Measurements from ENCODE around the gene EIF3L. TPM values are rescaled to one million over a fixed set of nuclear protein-coding genes. Genes with fewer than 3 reads are reported as not detected.

EIF3L gene
- total RNA-seq, 2 experiments from 2014 or later, result 632 to 670 TPM

DNA sequence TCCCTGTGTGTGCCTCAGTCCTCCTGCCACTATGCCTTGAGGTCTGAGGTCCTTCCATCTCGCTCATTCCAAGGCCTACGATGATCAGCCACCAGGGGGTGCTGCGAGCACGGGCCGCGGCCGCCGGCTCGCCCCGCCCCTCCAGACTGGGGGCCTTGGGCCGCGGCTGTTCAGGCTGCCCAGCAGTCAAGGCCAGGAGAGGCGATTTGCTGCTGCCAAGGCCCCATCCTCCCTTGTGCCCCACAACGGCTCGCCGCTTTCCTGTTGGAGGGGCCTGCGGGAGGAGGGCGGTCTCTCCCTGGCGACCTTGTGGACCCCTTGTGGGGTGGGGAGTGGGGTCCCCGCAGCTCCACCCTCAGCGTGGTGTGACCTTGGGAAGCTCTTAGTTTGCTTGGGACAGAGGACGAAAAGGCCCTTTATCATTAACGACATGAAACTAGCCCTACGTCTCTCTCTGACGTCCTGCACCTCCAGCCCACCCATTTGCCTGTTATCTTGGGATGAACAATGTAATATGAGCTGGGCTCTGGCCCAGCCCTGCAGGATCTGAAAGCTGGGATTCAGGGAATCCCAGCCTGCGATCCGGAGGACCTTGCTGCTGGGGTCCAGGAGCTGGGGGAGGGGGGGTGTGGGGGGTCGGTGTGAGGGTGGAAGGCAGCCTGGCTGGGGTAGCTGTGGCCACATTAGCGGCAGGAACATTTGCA is 31.4 kb upstream of the EIF3L start:
- intact Hi-C loops (cut with DNase I, micrococcal nuclease), result loop anchor here (1.0 kb wide), 5 partner anchors 26 to 147 kb away; partner anchors contain the start of genes ANKRD54 (in 1 of the 2) and MICALL1 (in 1 of the 2)
- POLR2A ChIA-PET, result interaction anchor here (0.5 to 1.2 kb wide), 4 partner anchors 26 to 267 kb away, joined by 3 to 9 read pairs (median 6); partner anchors contain the start of gene ANKRD54
- ATAC-seq, result peak; percentile 86

DNA sequence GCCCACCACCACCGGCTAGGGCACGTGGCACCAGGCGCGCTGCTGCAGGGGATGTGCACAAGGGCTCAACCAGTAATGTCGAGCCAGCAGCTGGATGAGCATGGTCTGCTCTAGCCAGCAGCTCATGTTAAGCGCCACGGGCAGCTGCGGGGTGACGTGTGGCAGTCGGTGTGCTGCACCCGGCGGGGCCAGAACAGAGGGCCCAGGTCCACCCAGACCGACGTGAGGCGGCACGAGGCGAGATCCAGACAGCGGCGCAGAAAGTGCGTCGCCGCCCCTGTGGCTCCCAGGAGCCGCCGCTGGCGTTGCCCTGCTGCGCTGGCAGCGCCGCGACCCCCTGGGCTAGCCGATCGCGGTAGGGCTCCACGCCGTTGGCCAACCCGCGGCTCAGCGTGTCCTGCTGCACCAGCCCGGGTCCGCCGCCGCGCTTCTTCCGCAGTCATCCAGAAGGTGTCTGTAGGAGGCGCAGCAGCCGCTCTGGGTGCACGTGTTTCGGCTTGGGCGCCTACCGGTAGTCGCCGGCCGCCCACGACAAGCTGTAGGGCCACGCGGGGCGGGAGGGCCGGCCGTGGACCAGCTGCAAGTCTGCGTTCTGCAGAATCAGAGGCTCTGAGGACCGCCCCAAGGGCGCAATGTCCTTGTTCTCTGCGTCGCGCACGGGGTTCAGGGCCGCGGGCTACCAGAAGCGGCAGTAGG is 30.7 kb upstream of the EIF3L start:
- ATAC-seq, result peak; percentile 79
- CTCF ChIA-PET, result interaction anchor here (0.7 to 4.5 kb wide), 15 partner anchors 11 to 147 kb away, joined by 3 to 51 read pairs (median 6); partner anchors contain the start of genes ANKRD54, C22orf23, EIF3L and GCAT
- POLR2A ChIA-PET, result interaction anchor here (0.5 to 0.7 kb wide), 3 partner anchors 45 to 267 kb away, joined by 3 to 8 read pairs (median 3); no protein-coding TSS in a partner anchor

More for the DNA sequence above, 31.4 kb upstream of the EIF3L start:
- Mint-ChIP-seq H3K36me3 (ENCODE audit: low read depth) (peaks cover 3% of the 10 kb centered on the region), H3K4me3 (no peak overlapping the region), H3K4me1 (peaks cover 8% of the 10 kb centered on the region), H3K27me3 (peaks cover 16% of the 10 kb centered on the region), H3K27ac (no peak overlapping the region), H3K9me3 (ENCODE audit: low read depth) (no peaks in the 10 kb centered on the region)
- DNase-seq, result peak; percentile 89
- CTCF ChIA-PET, result interaction anchor here (0.7 to 4.5 kb wide), 18 partner anchors 10 to 148 kb away, joined by 3 to 51 read pairs (median 6); partner anchors contain the start of genes ANKRD54, C22orf23, EIF3L and GCAT

DNA sequence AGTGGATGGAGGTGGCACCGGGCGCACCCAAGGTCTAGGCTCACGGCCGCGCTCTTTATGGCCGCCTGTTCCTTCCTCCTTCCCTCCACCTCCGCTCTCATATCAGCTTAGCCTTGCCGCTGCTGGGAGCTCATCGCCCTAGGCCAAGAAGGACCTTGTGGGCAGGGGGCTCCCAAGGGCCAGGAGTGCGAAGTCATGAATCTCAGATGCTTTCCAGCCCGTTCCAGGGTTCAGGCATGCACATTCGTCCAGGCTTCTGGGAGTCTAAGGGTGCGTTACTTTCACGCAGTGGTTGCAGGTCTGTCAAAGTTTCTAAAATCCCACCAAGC is 30.1 kb upstream of the EIF3L start:
- no peaks in the 10 kb centered on the region for H3K9me3 Mint-ChIP-seq (ENCODE audit: low read depth)
- no peak overlapping the region for H3K27ac Mint-ChIP-seq
- peaks cover 22% of the 10 kb centered on the region for H3K27me3 Mint-ChIP-seq
- intact Hi-C loops (cut with DNase I, micrococcal nuclease), result no loop called here
- peaks cover 8% of the 10 kb centered on the region for H3K4me1 Mint-ChIP-seq
- peaks cover 3% of the 10 kb centered on the region for H3K36me3 Mint-ChIP-seq (ENCODE audit: low read depth)
- POLR2A ChIA-PET, result no interaction called here
- H3K4me3 Mint-ChIP-seq, result no peak overlapping the region
- no peak for DNase-seq
- CTCF ChIA-PET, result interaction anchor here (1.0 to 4.5 kb wide), 9 partner anchors 11 to 187 kb away, joined by 3 to 51 read pairs (median 12); partner anchors contain the start of genes ANKRD54 and GCAT
- no peak for ATAC-seq

More for the DNA sequence above, 30.7 kb upstream of the EIF3L start:
- Mint-ChIP-seq H3K4me3 (no peak overlapping the region), H3K36me3 (ENCODE audit: low read depth) (peaks cover 3% of the 10 kb centered on the region), H3K27ac (no peak overlapping the region), H3K4me1 (peaks cover 8% of the 10 kb centered on the region), H3K9me3 (ENCODE audit: low read depth) (no peaks in the 10 kb centered on the region), H3K27me3 (peaks cover 22% of the 10 kb centered on the region)
- peak; percentile 84 for DNase-seq
- intact Hi-C loops (cut with DNase I, micrococcal nuclease), result loop anchor here in 1 of 2 experiments (1.0 kb wide), 1 partner anchor 26 kb away; the partner anchor contains the start of gene ANKRD54

DNA sequence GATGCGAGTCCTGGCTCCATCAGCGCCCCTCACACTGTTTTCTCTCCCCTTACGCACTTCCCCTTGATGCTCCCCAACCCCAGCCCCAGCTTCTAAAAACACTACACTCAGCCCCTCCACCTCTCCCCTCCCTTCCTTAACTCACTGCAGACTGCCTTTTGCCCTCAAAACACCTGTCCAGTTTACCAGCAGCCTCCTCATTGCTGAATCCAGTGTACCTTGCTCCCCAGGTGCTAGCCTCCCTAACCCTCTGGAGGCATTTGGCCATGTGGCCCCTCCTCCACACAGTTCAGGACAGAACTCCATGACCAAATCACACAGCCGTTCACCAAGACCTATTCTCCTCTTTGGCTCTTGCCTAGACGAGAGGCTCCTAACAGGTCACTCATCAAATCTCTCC is 28.9 kb upstream of the EIF3L start:
- intact Hi-C loops (cut with DNase I, micrococcal nuclease), result no loop called here
- ChIA-PET CTCF (interaction anchor here (0.5 to 1.3 kb wide), 6 partner anchors 9 to 188 kb away, joined by 3 to 5 read pairs (median 4); partner anchors contain the start of gene ANKRD54), POLR2A (interaction anchor here (0.6 kb wide), 2 partner anchors 14 to 142 kb away, joined by 3 to 5 read pairs; no protein-coding TSS in a partner anchor)
- Mint-ChIP-seq H3K27ac (no peak overlapping the region), H3K4me1 (peaks cover 8% of the 10 kb centered on the region), H3K36me3 (ENCODE audit: low read depth) (peaks cover 3% of the 10 kb centered on the region), H3K27me3 (peaks cover 25% of the 10 kb centered on the region), H3K4me3 (no peak overlapping the region), H3K9me3 (ENCODE audit: low read depth) (no peaks in the 10 kb centered on the region)
- ATAC-seq (no peak), DNase-seq (no peak)

DNA sequence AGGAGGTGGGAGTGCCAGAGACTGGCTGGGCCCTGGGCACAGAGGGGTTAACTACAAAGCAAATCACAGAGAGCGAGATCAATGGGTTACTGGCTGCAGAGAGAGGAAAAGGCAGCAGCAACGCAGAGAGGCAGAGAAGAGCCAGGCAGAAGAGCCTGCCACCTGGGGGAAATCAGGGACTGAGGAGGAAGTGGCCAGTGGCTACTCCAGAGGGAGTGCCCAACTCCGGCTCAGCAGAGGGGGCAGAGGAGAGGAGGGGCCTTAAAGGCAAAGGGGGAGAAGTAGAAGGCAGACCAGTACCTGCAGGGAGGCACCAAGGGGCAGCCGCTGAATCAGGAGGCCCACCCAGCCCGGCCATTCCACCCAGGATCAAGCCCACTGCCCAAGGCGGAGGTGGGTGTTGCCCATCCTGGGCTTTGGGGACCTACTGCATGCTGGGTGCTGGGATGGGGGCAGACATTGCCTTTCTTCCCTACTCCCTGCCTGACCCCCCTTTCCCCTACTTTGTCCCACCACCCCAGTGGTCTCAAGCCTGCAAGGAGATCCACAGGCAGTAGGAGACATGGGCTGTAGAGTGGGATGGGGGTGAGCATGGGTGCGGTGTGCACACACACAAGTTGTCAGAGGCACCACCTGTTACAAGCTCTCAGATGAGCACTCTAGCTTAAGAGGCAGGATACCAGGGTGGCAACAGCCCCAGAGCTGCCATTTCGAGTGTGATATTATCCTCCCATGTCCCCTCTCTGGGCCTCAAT is 27.0 kb upstream of the EIF3L start:
- H3K36me3 Mint-ChIP-seq (ENCODE audit: low read depth), result peaks cover 3% of the 10 kb centered on the region
- ChIA-PET POLR2A (interaction anchor here (0.5 kb wide), 1 partner anchor 20 kb away, joined by 3 read pairs; no protein-coding TSS in a partner anchor), CTCF (interaction anchor here (0.8 kb wide), 1 partner anchor 30 kb away, joined by 3 read pairs; no protein-coding TSS in a partner anchor)
- H3K27ac Mint-ChIP-seq, result no peak overlapping the region
- H3K4me1 Mint-ChIP-seq, result peaks cover 8% of the 10 kb centered on the region
- no peaks in the 10 kb centered on the region for H3K9me3 Mint-ChIP-seq (ENCODE audit: low read depth)
- peaks cover 27% of the 10 kb centered on the region for H3K27me3 Mint-ChIP-seq
- DNase-seq (no peak), ATAC-seq (no peak)
- intact Hi-C loops (cut with DNase I, micrococcal nuclease), result no loop called here
- H3K4me3 Mint-ChIP-seq, result no peak overlapping the region

- H3K4me3 Mint-ChIP-seq, result peak within 1 kb of the TSS; percentile 36
- intact Hi-C loops (cut with DNase I, micrococcal nuclease), result no loop called here
- no peak for ATAC-seq
- H3K4me1 Mint-ChIP-seq, result peaks cover 3% of the 10 kb centered on the region
- H3K36me3 Mint-ChIP-seq (ENCODE audit: low read depth), result peaks cover 2% of the 10 kb centered on the region
- ChIA-PET POLR2A (interaction anchor here (0.7 kb wide), 1 partner anchor 153 kb away, joined by 3 read pairs; no protein-coding TSS in a partner anchor), CTCF (interaction anchor here (0.7 to 0.8 kb wide), 4 partner anchors 11 to 43 kb away, joined by 3 to 4 read pairs (median 3); no protein-coding TSS in a partner anchor)
- peaks cover 27% of the 10 kb centered on the region for H3K27me3 Mint-ChIP-seq
- no peak within 1 kb of the TSS for H3K27ac Mint-ChIP-seq
- no peak for DNase-seq
- H3K9me3 Mint-ChIP-seq (ENCODE audit: low read depth), result no peaks in the 10 kb centered on the region
These were observed 25.9 kb upstream of the EIF3L start, which contains the start of gene GALR3 for GRCh38 chr22:37823134-37823985. GALR3 (plus strand) TSS chr22:37823382; CDS start chr22:37823407, 25 bp downstream.

- POLR2A ChIA-PET, result interaction anchor here (0.6 kb wide), 2 partner anchors 19 to 32 kb away, joined by 4 to 8 read pairs; no protein-coding TSS in a partner anchor
These were observed 24.3 kb upstream of the EIF3L start for GRCh38 chr22:37824674-37825641.

GRCh38 chr22:37827056-37827455 is 22.2 kb upstream of the EIF3L start:
- ChIA-PET CTCF (no interaction called here), POLR2A (no interaction called here)
- DNase-seq (no peak), ATAC-seq (no peak)
- Mint-ChIP-seq H3K4me1 (no peaks in the 10 kb centered on the region), H3K9me3 (ENCODE audit: low read depth) (no peaks in the 10 kb centered on the region), H3K27ac (no peak overlapping the region), H3K36me3 (ENCODE audit: low read depth) (peaks cover 11% of the 10 kb centered on the region), H3K27me3 (peaks cover 15% of the 10 kb centered on the region), H3K4me3 (no peak overlapping the region)
- intact Hi-C loops (cut with DNase I, micrococcal nuclease), result no loop called here

More at GRCh38 chr22:37824674-37825641, 24.3 kb upstream of the EIF3L start:
- Mint-ChIP-seq H3K9me3 (ENCODE audit: low read depth) (no peaks in the 10 kb centered on the region), H3K27ac (no peak overlapping the region), H3K4me3 (no peak overlapping the region), H3K4me1 (no peaks in the 10 kb centered on the region), H3K36me3 (ENCODE audit: low read depth) (peaks cover 4% of the 10 kb centered on the region), H3K27me3 (peaks cover 21% of the 10 kb centered on the region)
- CTCF ChIA-PET, result no interaction called here
- peak; percentile 54 for DNase-seq
- intact Hi-C loops (cut with DNase I, micrococcal nuclease), result no loop called here
- ATAC-seq, result peak; percentile 82

- Mint-ChIP-seq H3K27me3 (peaks cover 2% of the 10 kb centered on the region), H3K9me3 (ENCODE audit: low read depth) (no peaks in the 10 kb centered on the region), H3K4me1 (no peaks in the 10 kb centered on the region), H3K4me3 (no peak overlapping the region), H3K36me3 (ENCODE audit: low read depth) (peaks cover 17% of the 10 kb centered on the region), H3K27ac (no peak overlapping the region)
- intact Hi-C loops (cut with DNase I, micrococcal nuclease), result no loop called here
- ATAC-seq (no peak), DNase-seq (no peak)
- CTCF ChIA-PET, result interaction anchor here (1.1 kb wide), 1 partner anchor 12 kb away, joined by 3 read pairs; no protein-coding TSS in a partner anchor
- POLR2A ChIA-PET, result no interaction called here
These were observed 19.0 kb upstream of the EIF3L start for GRCh38 chr22:37830093-37830842.
